H1 (cell line): ENCODE results near the gene CLRN1. TPM values are rescaled to one million over a fixed set of nuclear protein-coding genes. Genes with fewer than 3 reads are reported as not detected.

Source experiments
- CTCF ChIA-PET: fragments of 300-600 bp; sonication (Branson Sonifier 250); formaldehyde crosslinking; loops from one replicate; lab custom pipeline; 2021; ENCODE audit not compliant: partially characterized antibody; lab: Charles Lee
- POLR2A ChIA-PET: fragments of 300-600 bp; sonication (Branson Sonifier 250); formaldehyde crosslinking; loops from one replicate; lab custom pipeline; 2021; ENCODE audit warnings: inconsistent platforms; ENCODE audit not compliant: partially characterized antibody; lab: Charles Lee
- DNase-seq, 2 experiments: peaks; one replicate each; pipeline versions ENCODE4 v3.0.0 to v3.0.0-alpha.2; 2010 to 2022; ENCODE audit warnings: low spot score in 2 of 2, low read depth in 1 of 2, mixed read lengths in 1 of 2
- FAIRE-seq: peaks from 2 replicates; lab custom pipeline; 2011; peaks lifted over from hg19 to GRCh38; lab: Jason Lieb, UNC
- H2AFZ ChIP-seq: 2 replicates; pipeline ENCODE4 v1.8.1; 2012; ENCODE audit warnings: low read length, inconsistent platforms
- H2AK5ac ChIP-seq: 2 replicates; pipeline ENCODE4 v1.6.1; 2013; ENCODE audit warnings: low read depth, low read length
- H2BK120ac ChIP-seq: replicated peaks from 2 replicates; pipeline ENCODE3; 2013; ENCODE audit warnings: low read depth, low read length, inconsistent platforms
- H2BK12ac ChIP-seq: 2 replicates; pipeline ENCODE4 v1.6.1; 2013; ENCODE audit warnings: low read depth, low read length
- H2BK15ac ChIP-seq: 2 replicates; pipeline ENCODE4 v1.6.1; 2013; ENCODE audit warnings: low read length
- H2BK20ac ChIP-seq: 2 replicates; pipeline ENCODE4 v1.6.1; 2013; ENCODE audit warnings: low read length
- H2BK5ac ChIP-seq: 2 replicates; pipeline ENCODE4 v1.6.1; 2013; ENCODE audit warnings: low read depth, low read length
- H3K14ac ChIP-seq: 2 replicates; pipeline ENCODE4 v1.6.1; 2013; ENCODE audit warnings: inconsistent platforms; ENCODE audit not compliant: insufficient read length
- H3K18ac ChIP-seq: 2 replicates; pipeline ENCODE4 v1.6.1; 2013; ENCODE audit warnings: low read length; ENCODE audit errors: extremely low read depth
- H3K23ac ChIP-seq: 2 replicates; pipeline ENCODE4 v1.6.1; 2013; ENCODE audit warnings: inconsistent platforms; ENCODE audit not compliant: insufficient read length
- H3K23me2 ChIP-seq: 2 replicates; pipeline ENCODE4 v1.6.1; 2013; ENCODE audit warnings: low read depth, low read length
- H3K27ac ChIP-seq: 2 replicates; pipeline ENCODE4 v1.6.1; 2011; ENCODE audit warnings: low read depth, low read length, inconsistent platforms
- H3K27me3 ChIP-seq, 4 experiments: replicated peaks in 1 of 4; 1 replicate in 1 of 4; 2 replicates in 3 of 4; pipeline versions ENCODE4 v1.6.1 to v1.8.1; 2011 to 2013; ENCODE audit warnings: low read length in 3 of 4, mild to moderate bottlenecking in 3 of 4, inconsistent platforms in 2 of 4, mixed read lengths in 2 of 4, moderate library complexity in 1 of 4; ENCODE audit not compliant: control insufficient read depth in 3 of 4, insufficient read depth in 3 of 4; ENCODE audit errors: extremely low read depth in 1 of 4
- H3K36me3 ChIP-seq, 4 experiments: 2 replicates each; pipeline versions ENCODE4 v1.6.1 to v1.8.1; 2011 to 2013; ENCODE audit warnings: mild to moderate bottlenecking in 4 of 4, low read length in 3 of 4, moderate library complexity in 2 of 4, control low read depth in 1 of 4, inconsistent platforms in 1 of 4; ENCODE audit not compliant: insufficient read depth in 4 of 4, control insufficient read depth in 2 of 4
- H3K4ac ChIP-seq: replicated peaks from 2 replicates; pipeline ENCODE3; 2013; ENCODE audit warnings: low read length, low read depth, mixed read lengths, inconsistent platforms; ENCODE audit not compliant: insufficient read length
- H3K4me1 ChIP-seq, 4 experiments: replicated peaks in 1 of 4; 1 replicate in 1 of 4; 2 replicates in 3 of 4; pipeline versions ENCODE4 v1.6.1 to v1.8.1; 2011 to 2013; ENCODE audit warnings: low read length in 3 of 4, inconsistent platforms in 2 of 4, mixed read lengths in 1 of 4; ENCODE audit not compliant: insufficient read depth in 4 of 4, control insufficient read depth in 3 of 4
- H3K4me2 ChIP-seq, 2 experiments: 2 replicates each; pipeline versions ENCODE4 v1.6.1 to v1.8.1; 2011 to 2013; ENCODE audit warnings: low read depth in 2 of 2, low read length in 2 of 2, control low read depth in 1 of 2, inconsistent platforms in 1 of 2, mild to moderate bottlenecking in 1 of 2; ENCODE audit not compliant: insufficient read depth in 1 of 2
- H3K4me3 ChIP-seq, 4 experiments: fragments of 200-600, 300-600 bp in 1 of 4; sonication (generic), shearing (Covaris generic), sonication (Bioruptor Twin) in 1 of 4; 2 replicates each; pipeline versions ENCODE4 v1.5.1 to v1.8.1; 2011 to 2016; ENCODE audit warnings: low read length in 4 of 4, low read depth in 3 of 4, control low read depth in 2 of 4, inconsistent platforms in 2 of 4, mild to moderate bottlenecking in 2 of 4, mixed read lengths in 1 of 4, moderate library complexity in 1 of 4; ENCODE audit not compliant: insufficient read depth in 2 of 4; ENCODE audit errors: extremely low read depth in 1 of 4
- H3K56ac ChIP-seq: replicated peaks from 2 replicates; pipeline ENCODE3; 2013; ENCODE audit warnings: low read depth, mild to moderate bottlenecking, mixed read lengths, low read length, inconsistent platforms; ENCODE audit not compliant: insufficient read length
- H3K79me1 ChIP-seq: 2 replicates; pipeline ENCODE4 v1.6.1; 2013; ENCODE audit warnings: low read depth, low read length, control low read depth
- H3K79me2 ChIP-seq, 2 experiments: 2 replicates each; pipeline versions ENCODE4 v1.6.1 to v1.8.1; 2012 to 2013; ENCODE audit warnings: low read length in 2 of 2, mild to moderate bottlenecking in 2 of 2, inconsistent platforms in 1 of 2; ENCODE audit not compliant: insufficient read depth in 2 of 2, control insufficient read depth in 1 of 2
- H3K9ac ChIP-seq, 4 experiments: replicated peaks in 1 of 4; 1 replicate in 1 of 4; 2 replicates in 3 of 4; pipeline versions ENCODE4 v1.6.1 to v1.8.1; 2011 to 2013; ENCODE audit warnings: low read depth in 3 of 4, low read length in 3 of 4, control low read depth in 2 of 4, mild to moderate bottlenecking in 2 of 4, moderate library complexity in 2 of 4, inconsistent platforms in 1 of 4; ENCODE audit errors: extremely low read depth in 1 of 4
- H3K9me3 ChIP-seq, 2 experiments: 2 replicates each; pipeline versions ENCODE4 v1.6.1 to v1.8.1; 2012 to 2013; ENCODE audit warnings: mild to moderate bottlenecking in 2 of 2, moderate library complexity in 2 of 2, control low read depth in 1 of 2, inconsistent platforms in 1 of 2, low read depth in 1 of 2, low read length in 1 of 2, mixed read lengths in 1 of 2; ENCODE audit not compliant: insufficient read depth in 2 of 2
- H4K20me1 ChIP-seq, 2 experiments: replicated peaks in 1 of 2; 2 replicates each; pipeline versions ENCODE3 to v1.8.1; 2011 to 2013; ENCODE audit warnings: inconsistent platforms in 2 of 2, low read length in 2 of 2, mild to moderate bottlenecking in 1 of 2; ENCODE audit not compliant: insufficient read depth in 2 of 2, control insufficient read depth in 1 of 2
- H4K5ac ChIP-seq: 2 replicates; pipeline ENCODE4 v1.6.1; 2013; ENCODE audit warnings: low read length, low read depth, mixed read lengths, inconsistent platforms; ENCODE audit not compliant: insufficient read length
- H4K8ac ChIP-seq: 2 replicates; pipeline ENCODE4 v1.8.0; 2013; ENCODE audit warnings: mild to moderate bottlenecking, moderate library complexity, low read length, inconsistent platforms; ENCODE audit not compliant: insufficient read depth; ENCODE audit errors: extremely low read depth
- H4K91ac ChIP-seq: replicated peaks from 2 replicates; pipeline ENCODE3; 2013; ENCODE audit warnings: low read length, mixed read lengths, inconsistent platforms; ENCODE audit not compliant: insufficient read length
- BCL11A ChIP-seq, 2 experiments: IDR thresholded peaks; one replicate each; pipeline ENCODE4 v1.6.1; 2011; ENCODE audit warnings: low read depth in 2 of 2, low read length in 2 of 2, mild to moderate bottlenecking in 2 of 2
- CTCF ChIP-seq, 3 experiments: IDR thresholded peaks; 1 replicate in 2 of 3; 2 replicates in 1 of 3; pipeline versions ENCODE4 v1.5.1 to v1.6.1; 2011; ENCODE audit warnings: low read length in 3 of 3, mild to moderate bottlenecking in 3 of 3, inconsistent platforms in 2 of 3, low read depth in 1 of 3, moderate library complexity in 1 of 3; ENCODE audit not compliant: insufficient read depth in 1 of 3; ENCODE audit errors: control extremely low read depth in 1 of 3
- E2F6 ChIP-seq: IDR thresholded peaks from 2 replicates; pipeline ENCODE4 v1.6.1; 2012; ENCODE audit warnings: inconsistent platforms
- HDAC2 ChIP-seq, 2 experiments: fragments of 300-600 bp in 1 of 2; sonication (generic) in 1 of 2; IDR thresholded peaks; 2 replicates each; pipeline ENCODE4 v1.6.1; 2011 to 2012; ENCODE audit warnings: low read depth in 2 of 2, low read length in 2 of 2, mild to moderate bottlenecking in 2 of 2, moderate library complexity in 2 of 2, borderline replicate concordance in 1 of 2, inconsistent platforms in 1 of 2
- KDM1A ChIP-seq: fragments of 200-600, 300-600 bp; sonication (generic); IDR thresholded peaks from 2 replicates; pipeline ENCODE4 v1.7.1; 2016; ENCODE audit warnings: mild to moderate bottlenecking, low read length, borderline replicate concordance
- RXRA ChIP-seq: IDR thresholded peaks from 2 replicates; pipeline ENCODE4 v1.6.1; 2011; ENCODE audit warnings: low read depth, mild to moderate bottlenecking, low read length, moderate library complexity; ENCODE audit not compliant: insufficient read depth
- SIX5 ChIP-seq: IDR thresholded peaks from 2 replicates; pipeline ENCODE4 v1.6.1; 2011; ENCODE audit warnings: mild to moderate bottlenecking, low read depth, low read length
- SP4 ChIP-seq: IDR thresholded peaks from 2 replicates; pipeline ENCODE4 v1.6.1; 2012; ENCODE audit warnings: low read length, inconsistent platforms
- SUZ12 ChIP-seq: fragments of 200-600 bp; sonication (generic); IDR thresholded peaks from 2 replicates; pipeline ENCODE4 v1.6.1; 2012; ENCODE audit warnings: mild to moderate bottlenecking, inconsistent platforms, low read length, moderate library complexity, mixed read lengths
- polyA plus RNA-seq, 7 experiments: library from polyadenylated mRNA; depleted of rRNA in 3 of 7; stranded (reverse) in 5 of 7; unstranded in 2 of 7; fragments of >200 nt in 5 of 7; fragments of 200-250 nt in 2 of 7; gene quantifications; 1 replicate in 5 of 7; 2 replicates in 1 of 7; 4 replicates in 1 of 7; pipeline versions ENCODE4 v1.2.1 to v1.2.3, GENCODE V29; 2011 to 2013; ENCODE audit warnings: missing spikeins in 2 of 7, mixed read lengths in 2 of 7
- total RNA-seq: library from RNA; stranded (reverse); fragmentation: NEBNext Ultra II Directional; extraction: Animal tissue kit (Norgen Biotek cat#: 25700); gene quantifications from 2 replicates; pipeline ENCODE4 v1.2.1, GENCODE V29; 2021
- TF ChIP-seq, protein P1 (sequence below): IDR thresholded peaks from 2 replicates; pipeline ENCODE4 v1.6.1; 2011; ENCODE audit warnings: low read length, improper control_type of control experiment

CLRN1 gene
- total and polyA plus RNA-seq, 2 of the 8 experiments (the other 6 are each of a cell fraction or from before 2014, with no cell fraction given): 0.20 to 0.35 TPM

DNA sequence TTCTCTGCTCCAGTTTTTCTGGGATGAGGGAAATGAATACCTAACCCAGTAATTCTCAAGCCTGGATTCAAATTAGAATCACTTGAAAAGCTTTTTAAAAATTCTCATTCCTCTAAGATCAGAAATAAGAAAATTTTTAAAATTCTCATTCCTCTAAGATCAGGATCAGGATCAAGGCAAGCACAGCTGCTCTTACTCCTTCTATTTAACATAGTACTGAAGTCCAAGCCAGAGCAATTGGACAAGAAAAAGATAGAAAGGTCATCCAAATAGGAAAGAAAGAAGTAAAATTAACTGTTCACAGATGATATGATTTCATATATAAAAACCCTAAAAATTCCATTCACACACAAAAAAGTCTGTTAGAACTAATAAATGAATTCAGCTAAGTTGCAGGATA is 24.2 kb upstream of the CLRN1 start:
- Histone ChIP-seq H2AK5ac (no peak overlapping the region), H2BK20ac (no peak overlapping the region), H3K23me2 (no peaks in the 10 kb centered on the region), H4K8ac (no peak overlapping the region), H4K5ac (no peak overlapping the region), H3K4ac (no peak overlapping the region), H3K27me3 (no peaks in the 10 kb centered on the region), H3K23ac (no peak overlapping the region), H3K9me3 (no peaks in the 10 kb centered on the region), H3K4me2 (no peak overlapping the region), H3K14ac (no peak overlapping the region), H3K9ac (no peak overlapping the region), H3K27ac (no peak overlapping the region), H2AFZ (no peak overlapping the region), H2BK120ac (no peak overlapping the region), H3K79me2 (no peaks in the 10 kb centered on the region), H4K91ac (no peak overlapping the region), H3K18ac (no peak overlapping the region), H2BK15ac (no peak overlapping the region), H3K4me1 (peaks cover 0 to 11% (median 1%) of the 10 kb centered on the region in 4 experiments; a peak in 3 of 7 replicates), H3K56ac (no peak overlapping the region), H3K79me1 (no peaks in the 10 kb centered on the region), H2BK5ac (no peak overlapping the region), H3K4me3 (no peak overlapping the region), H3K36me3 (no peaks in the 10 kb centered on the region), H4K20me1 (no peaks in the 10 kb centered on the region), H2BK12ac (no peak overlapping the region)
- ChIA-PET CTCF (interaction anchor here (1.1 to 2.7 kb wide), 3 partner anchors 12 to 209 kb away, joined by 3 to 10 read pairs (median 5); no protein-coding TSS in a partner anchor), POLR2A (no interaction called here)
- DNase-seq (no peak), FAIRE-seq (no peak)
- TF ChIP-seq CTCF (IDR thresholded peaks at IDR 0.05; ENCODE audit: control extremely low read depth in 1 of 3, insufficient read depth in 1 of 3, low read depth in 1 of 3, low read length in 3 of 3) (no peak), KDM1A (no peak), E2F6 (no peak), HDAC2 (IDR thresholded peaks at IDR 0.05; ENCODE audit: borderline replicate concordance in 1 of 2, low read depth in 2 of 2, low read length in 2 of 2) (no peak), SP4 (no peak), SUZ12 (no peak), SIX5 (no peak), RXRA (no peak), BCL11A (IDR thresholded peaks at IDR 0.05; ENCODE audit: low read depth in 2 of 2, low read length in 2 of 2) (no peak)
- TF ChIP-seq, protein P1, sequence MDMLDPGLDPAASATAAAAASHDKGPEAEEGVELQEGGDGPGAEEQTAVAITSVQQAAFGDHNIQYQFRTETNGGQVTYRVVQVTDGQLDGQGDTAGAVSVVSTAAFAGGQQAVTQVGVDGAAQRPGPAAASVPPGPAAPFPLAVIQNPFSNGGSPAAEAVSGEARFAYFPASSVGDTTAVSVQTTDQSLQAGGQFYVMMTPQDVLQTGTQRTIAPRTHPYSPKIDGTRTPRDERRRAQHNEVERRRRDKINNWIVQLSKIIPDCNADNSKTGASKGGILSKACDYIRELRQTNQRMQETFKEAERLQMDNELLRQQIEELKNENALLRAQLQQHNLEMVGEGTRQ: no peak
